Fibroblast of skin of right biceps (primary cell): ENCODE results near the gene SLC26A2.
A peak's percentile ranks its signal among the peaks of the same experiment; 100 is the strongest.

Experiments used
- DNase-seq: peaks from one replicate; pipeline ENCODE4 v3.0.0-alpha.2; 2013

The SLC26A2 gene

DNA sequence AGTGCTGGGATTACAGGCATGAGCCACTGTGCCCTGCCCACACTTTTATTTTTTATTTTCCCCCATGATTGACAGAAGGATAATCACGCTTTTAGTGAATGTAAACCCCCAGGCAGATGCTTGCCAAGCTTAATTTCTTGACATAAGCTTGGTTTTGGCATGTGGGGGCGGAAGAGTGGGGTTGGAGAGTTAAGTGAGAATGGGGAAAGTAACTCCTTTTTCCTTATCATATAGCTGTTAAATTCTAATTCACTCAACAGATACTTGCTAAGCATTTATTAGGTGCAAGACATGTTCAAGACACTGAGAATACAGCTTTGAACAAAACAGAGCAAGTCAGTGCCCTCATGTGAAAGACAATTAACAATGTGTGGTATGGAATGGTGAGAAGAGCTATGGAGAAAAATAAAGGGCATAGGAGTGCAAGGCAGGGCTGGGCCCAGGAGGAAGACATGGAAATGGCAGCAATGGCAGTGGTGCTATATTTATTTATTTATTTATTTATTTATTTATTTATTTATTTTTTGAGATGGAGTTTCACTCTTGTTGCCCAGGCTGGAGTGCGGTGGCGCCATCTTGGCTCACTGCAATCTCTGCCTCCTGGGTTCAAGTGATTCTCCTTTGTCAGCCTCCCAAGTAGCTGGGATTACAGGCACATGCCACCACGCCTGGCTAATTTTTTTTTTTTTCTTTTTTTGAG lies 2.2 kb downstream of the SLC26A2 start:
- no peak for DNase-seq

DNA sequence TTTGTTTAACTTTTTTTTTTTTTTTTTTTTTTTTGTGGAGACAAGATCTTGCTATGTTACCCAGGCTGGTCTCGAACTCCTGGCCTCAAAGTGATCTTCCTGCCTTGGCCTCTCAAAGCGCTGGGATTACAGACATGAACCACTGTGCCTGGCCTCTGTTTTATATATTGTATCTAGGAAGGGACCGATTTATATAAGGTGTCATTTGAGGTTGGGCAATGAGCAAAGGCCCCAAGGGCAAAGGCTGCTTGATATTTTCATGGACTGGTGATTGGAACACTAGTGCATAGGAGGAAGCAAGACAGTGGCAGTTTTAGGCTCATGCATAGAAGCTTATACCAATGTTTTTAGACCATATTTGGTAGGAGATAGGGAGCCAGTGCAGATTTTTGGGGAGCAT lies 3.2 kb downstream of the SLC26A2 start:
- no peak for DNase-seq

DNA sequence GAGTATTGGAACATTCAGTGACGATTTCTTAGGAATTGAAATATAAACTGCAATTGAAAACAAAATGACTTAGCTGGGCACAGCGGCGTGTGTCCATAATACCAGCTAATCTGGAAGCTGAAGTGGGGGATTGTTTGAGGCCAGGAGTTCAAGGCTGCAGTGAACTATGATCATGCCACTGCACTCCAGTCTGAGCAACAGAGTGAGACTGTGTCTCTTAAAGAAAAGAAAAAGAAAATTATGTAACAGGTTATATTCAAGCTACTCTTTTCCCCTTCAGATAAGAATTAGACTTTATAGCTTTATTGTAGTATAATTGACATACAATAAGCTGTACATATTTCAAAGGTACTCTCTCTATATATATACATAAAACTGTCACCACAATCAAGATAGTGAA lies 6.4 kb downstream of the SLC26A2 start:
- no peak for DNase-seq

GRCh38 chr5:149969181-149969930 lies 8.8 kb downstream of the SLC26A2 start:
- DNase-seq = no peak

DNA sequence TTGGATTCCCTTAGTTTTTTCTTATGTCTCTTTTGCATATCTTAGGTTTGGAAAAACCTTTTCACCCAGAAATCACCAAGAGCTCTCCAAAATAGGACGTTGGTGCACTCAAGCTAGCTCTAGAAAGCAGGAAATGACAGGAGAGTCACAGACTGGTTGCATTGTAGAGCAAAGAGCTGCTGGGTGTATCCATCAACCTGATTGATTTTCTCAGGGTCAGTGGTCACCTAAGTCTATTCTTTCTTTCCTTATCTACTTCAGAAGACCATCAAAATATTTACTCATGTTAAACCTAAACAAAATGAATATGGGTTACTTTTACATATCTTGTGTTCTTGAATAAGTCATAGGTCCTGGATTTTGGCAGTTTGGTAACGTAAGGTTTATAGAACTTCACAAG lies 14.9 kb downstream of the SLC26A2 start:
- DNase-seq = no peak

- no peak for DNase-seq
These were observed 19.3 kb downstream of the SLC26A2 start for GRCh38 chr5:149979896-149980295.

DNA sequence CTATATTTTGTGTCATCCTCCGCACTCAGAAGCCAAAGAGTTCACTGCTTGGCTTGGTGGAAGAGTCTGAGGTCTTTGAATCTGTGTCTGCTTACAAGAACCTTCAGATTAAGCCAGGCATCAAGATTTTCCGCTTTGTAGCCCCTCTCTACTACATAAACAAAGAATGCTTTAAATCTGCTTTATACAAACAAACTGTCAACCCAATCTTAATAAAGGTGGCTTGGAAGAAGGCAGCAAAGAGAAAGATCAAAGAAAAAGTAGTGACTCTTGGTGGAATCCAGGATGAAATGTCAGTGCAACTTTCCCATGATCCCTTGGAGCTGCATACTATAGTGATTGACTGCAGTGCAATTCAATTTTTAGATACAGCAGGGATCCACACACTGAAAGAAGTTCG lies 20.6 kb downstream of the SLC26A2 start:
- DNase-seq = no peak

GRCh38 chr5:149982505-149982904 lies 21.9 kb downstream of the SLC26A2 start:
- DNase-seq = no peak

- no peak for DNase-seq
These were observed 27.6 kb downstream of the SLC26A2 start for GRCh38 chr5:149988126-149988525.

- peak; percentile 67 for DNase-seq
These were observed 30.2 kb downstream of the SLC26A2 start for GRCh38 chr5:149990518-149991376.

GRCh38 chr5:149993471-149993870 lies 32.9 kb downstream of the SLC26A2 start:
- no peak for DNase-seq

DNA sequence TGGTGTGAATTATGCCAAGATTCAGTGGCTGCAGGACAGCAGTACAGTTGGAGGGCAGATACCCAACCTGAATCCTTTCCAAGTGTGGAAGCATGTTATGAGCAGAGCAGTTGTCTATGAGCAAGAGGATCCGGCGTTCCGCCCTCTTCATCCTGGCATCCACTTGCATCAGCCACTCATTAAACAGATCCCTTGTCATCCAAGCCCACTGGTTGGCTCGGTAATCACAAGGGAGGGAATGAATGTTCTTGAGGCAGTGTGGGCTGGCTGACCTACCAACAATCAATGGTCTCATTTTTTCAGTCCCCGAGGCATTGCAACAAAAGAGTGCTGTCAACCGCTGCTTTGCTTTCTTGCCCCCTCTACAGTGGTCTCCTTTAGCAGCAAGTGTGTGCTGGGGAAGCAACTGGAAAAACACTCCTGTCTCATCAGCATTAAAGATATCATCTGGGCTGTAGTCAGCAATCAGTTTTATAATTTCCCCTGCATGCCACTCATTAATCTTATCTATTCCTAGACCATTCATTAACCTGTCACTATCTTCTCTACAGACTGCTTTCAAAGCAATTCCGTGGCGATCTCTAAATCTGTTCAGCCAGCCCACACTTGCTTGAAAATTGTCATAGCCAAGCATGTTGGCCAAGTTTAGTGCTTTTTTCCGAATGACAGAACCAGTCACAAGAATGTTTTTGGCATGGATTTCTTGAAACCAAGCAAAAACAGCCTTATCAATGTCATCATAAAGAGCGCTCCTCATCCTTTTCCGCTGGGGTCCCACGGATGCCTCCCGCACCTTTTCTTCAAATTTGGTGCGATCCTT lies 35.0 kb downstream of the SLC26A2 start:
- no peak for DNase-seq

DNA sequence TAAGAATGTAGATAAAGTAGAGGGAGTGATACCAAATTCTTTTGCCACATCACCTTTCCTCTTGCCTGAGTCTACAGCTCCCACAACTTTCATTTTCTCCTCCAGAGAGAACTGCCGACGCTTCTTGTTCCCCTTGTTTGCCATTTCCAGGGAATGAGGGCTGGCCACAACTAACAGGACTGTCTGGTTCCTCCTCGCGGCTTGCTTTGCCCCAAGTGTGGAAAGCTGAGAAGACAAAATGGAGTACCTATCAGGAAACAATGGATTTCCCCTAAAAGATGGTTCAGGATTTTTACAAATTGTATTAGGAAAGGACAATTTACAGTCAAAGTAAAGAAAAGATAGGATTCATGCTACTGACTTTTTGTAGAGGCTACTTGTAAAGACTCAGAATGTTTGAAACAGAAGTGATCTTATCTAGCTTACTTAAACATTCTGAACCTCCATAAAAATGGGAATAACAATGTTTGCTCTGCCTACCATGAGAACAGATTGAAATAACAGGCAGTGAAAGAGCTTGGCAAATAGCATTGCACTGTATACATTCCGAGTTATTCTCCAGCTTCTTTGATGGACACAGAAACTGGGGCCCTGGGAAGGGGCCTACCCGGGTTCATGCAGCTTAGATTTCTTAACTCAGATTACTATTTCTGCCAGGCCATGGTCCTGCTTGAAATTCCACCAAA lies 35.8 kb downstream of the SLC26A2 start:
- no peak for DNase-seq

- no peak for DNase-seq
These were observed 37.7 kb downstream of the SLC26A2 start for GRCh38 chr5:149998281-149998680.

- DNase-seq = no peak
These were observed 38.8 kb downstream of the SLC26A2 start for GRCh38 chr5:149999359-149999758.

- no peak for DNase-seq
These were observed 39.3 kb downstream of the SLC26A2 start for GRCh38 chr5:149999866-150000255.

GRCh38 chr5:150000256-150000989 lies 39.9 kb downstream of the SLC26A2 start, which contains the start of the genes HMGXB3 and TIGD6:
Gene HMGXB3 (plus strand): TSS chr5:150000739. CDS start chr5:150004853, 4,114 bp downstream.
Gene TIGD6 (minus strand): TSS chr5:150000654. CDS start chr5:149996348, 4,306 bp downstream.
- peak; percentile 95 for DNase-seq

DNA sequence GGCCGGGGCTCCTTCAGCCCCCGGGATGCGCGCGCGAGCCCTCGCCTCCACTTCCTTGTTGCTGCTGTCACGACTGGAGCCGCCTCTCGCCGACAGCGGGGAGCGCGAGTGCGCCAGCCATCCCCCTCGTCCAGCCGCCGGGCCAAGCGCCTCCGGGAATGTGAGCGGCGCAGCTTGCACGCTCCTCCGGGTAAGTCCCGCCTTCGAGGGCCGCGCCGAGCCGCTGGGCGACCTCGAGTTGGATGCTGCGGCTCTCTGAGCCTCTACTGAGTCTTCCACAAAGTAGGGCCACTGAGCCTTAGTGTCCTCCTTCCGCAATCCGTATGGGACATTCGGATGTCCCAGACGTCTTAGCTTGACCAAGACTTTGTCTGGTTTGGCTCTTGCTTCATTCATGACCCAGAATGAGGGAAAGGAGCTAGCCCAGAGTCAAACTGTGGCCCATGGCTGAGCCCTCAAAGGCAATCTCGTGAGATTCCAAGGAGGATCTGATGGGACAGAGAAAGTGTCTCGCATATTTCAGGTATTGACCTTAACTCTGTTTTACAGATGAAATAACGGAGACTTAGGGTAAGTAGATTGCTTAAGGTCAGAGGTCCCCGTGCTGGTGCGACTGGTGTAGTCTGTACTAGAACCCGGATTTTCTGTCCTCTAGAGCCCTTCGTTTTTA lies 40.6 kb downstream of the SLC26A2 start:
- DNase-seq = peak; percentile 30

DNA sequence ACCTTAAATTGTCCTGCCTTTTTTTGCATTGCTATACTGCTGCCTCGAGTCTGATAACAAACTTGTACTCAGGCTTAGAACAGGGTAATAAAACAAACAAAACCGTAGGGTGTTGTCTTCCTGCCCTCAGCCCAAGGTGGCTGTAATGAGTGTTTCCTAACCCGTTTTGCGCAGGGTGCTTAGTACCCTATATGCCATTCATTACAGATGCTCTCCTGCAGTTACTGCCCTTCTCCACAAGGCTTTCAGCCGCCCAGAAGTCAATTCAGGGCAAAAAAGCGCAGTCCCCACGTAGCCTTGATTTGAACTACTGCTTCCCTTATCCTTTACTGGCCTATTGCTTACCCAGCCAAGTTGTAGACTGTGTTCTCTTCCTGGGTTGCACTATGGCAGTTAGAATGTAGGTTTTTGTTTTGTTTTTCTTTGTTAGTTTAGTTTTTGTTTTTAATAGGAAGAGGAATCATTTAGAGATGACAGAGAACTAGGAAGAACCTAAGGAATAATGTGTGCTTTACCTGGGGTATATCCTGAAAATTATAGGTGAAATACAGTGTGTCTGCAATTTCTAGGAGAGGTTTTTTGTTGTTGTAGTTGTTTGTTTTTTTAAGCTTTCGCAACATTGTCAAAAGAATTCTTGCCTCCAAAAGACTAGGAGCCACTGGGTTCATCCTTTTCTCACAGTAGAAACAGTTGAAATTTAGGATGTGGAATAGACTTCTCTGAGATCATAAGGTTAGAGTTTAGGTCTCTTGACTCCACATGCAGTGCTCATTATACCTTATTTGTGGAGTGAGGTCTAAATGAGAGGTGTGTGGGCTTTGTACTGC lies 41.3 kb downstream of the SLC26A2 start:
- peak; percentile 71 for DNase-seq

- DNase-seq = no peak
These were observed 45.8 kb downstream of the SLC26A2 start for GRCh38 chr5:150006318-150006717.
